ENCODE results near the gene SP140L. TPM values are rescaled to one million over a fixed set of nuclear protein-coding genes. Genes with fewer than 3 reads are reported as not detected.

Gene SP140L
- total and polyA plus RNA-seq, 2 of the 8 experiments (the other 6 are each of a cell fraction or from before 2014, with no cell fraction given), result 0.36 to 1.5 TPM

GRCh38 chr2:230422149-230422548 is 95.2 kb downstream of the SP140L start (continued):
- TF ChIP-seq CHD7 (IDR thresholded peaks at IDR 0.05; ENCODE audit: insufficient replicate concordance, low read length) (no peak), FOSL1 (IDR thresholded peaks at IDR 0.05; ENCODE audit: insufficient read depth, low read depth, low read length) (no peak), RBBP5 (IDR thresholded peaks at IDR 0.05; ENCODE audit: borderline replicate concordance, low read depth, low read length) (no peak), POU5F1 (IDR thresholded peaks at IDR 0.05; ENCODE audit: low read depth, low read length) (no peak), ATF3 (IDR thresholded peaks at IDR 0.05; ENCODE audit: insufficient read depth, low read depth, low read length) (no peak), MAFK (IDR thresholded peaks at IDR 0.05; ENCODE audit: low read depth, low read length) (no peak), SAP30 (IDR thresholded peaks at IDR 0.05; ENCODE audit: insufficient read depth, insufficient replicate concordance, low read length) (no peak)

Measured in H1 (cell line).